Endothelial cell of umbilical vein (primary cell): Measurements from ENCODE around the gene INTS6L. TPM values are rescaled to one million over a fixed set of nuclear protein-coding genes. Genes with fewer than 3 reads are reported as not detected.
"Not testable (repeated sequence)": the region's sequence is repeated elsewhere in the genome, so short reads cannot be mapped to it uniquely, and the experiment has no call there.

ENCODE experiments used
- BruUV-seq: library from RNA; stranded (reverse); fragments of 400-500 nt; replicated peaks from 2 replicates; lab custom pipeline; 2021; lab: Mats Ljungman, UMichigan
- CTCF ChIA-PET: fragments of 300-600, 350-600 bp; sonication (Branson Sonifier 250); formaldehyde crosslinking; loops from one replicate; lab custom pipeline; 2021; ENCODE audit warnings: antibody characterized with exemption, inconsistent platforms; lab: Charles Lee
- POLR2A ChIA-PET: fragments of 300-600, 350-600 bp; sonication (Branson Sonifier 250); formaldehyde crosslinking; loops from one replicate; lab custom pipeline; 2021; ENCODE audit warnings: antibody characterized with exemption, inconsistent platforms; lab: Charles Lee
- DNase-seq: peaks from one replicate; pipeline ENCODE4 v3.0.0-alpha.2; 2011; ENCODE audit warnings: low read depth, low spot score
- FAIRE-seq: peaks from 2 replicates; lab custom pipeline; 2011; peaks lifted over from hg19 to GRCh38; lab: Jason Lieb, UNC
- H2AFZ ChIP-seq: 2 replicates; pipeline ENCODE4 v1.6.0; 2012; ENCODE audit warnings: low read depth, low read length, control low read depth, inconsistent platforms
- H3K27ac ChIP-seq: 2 replicates; pipeline ENCODE4 v1.5.1; 2011; ENCODE audit warnings: low read depth, mild to moderate bottlenecking, control low read depth, low read length, moderate library complexity; ENCODE audit not compliant: insufficient read depth
- H3K27me3 ChIP-seq, 2 experiments: 2 replicates each; pipeline versions ENCODE4 v1.6.0 to v1.6.1; 2011; ENCODE audit warnings: low read length in 2 of 2, mixed read lengths in 1 of 2; ENCODE audit not compliant: control insufficient read depth in 2 of 2, insufficient read depth in 2 of 2
- H3K36me3 ChIP-seq, 2 experiments: 2 replicates in 1 of 2; 3 replicates in 1 of 2; pipeline ENCODE4 v1.5.1; 2011; ENCODE audit warnings: low read length in 2 of 2, mild to moderate bottlenecking in 1 of 2, moderate library complexity in 1 of 2; ENCODE audit not compliant: control insufficient read depth in 2 of 2, insufficient read depth in 2 of 2; ENCODE audit errors: extremely low read depth in 1 of 2
- H3K4me1 ChIP-seq: 3 replicates; pipeline ENCODE4 v1.5.1; 2011; ENCODE audit warnings: mild to moderate bottlenecking, low read length; ENCODE audit not compliant: control insufficient read depth, insufficient read depth; ENCODE audit errors: extremely low read depth
- H3K4me2 ChIP-seq: 2 replicates; pipeline ENCODE4 v1.6.1; 2011; ENCODE audit warnings: low read length, control low read depth, mixed read lengths; ENCODE audit not compliant: insufficient read depth
- H3K4me3 ChIP-seq, 3 experiments: fragments of 200-600 bp in 1 of 3; sonication (generic), shearing (Covaris generic) in 1 of 3; replicated peaks in 1 of 3; 2 replicates each; pipeline ENCODE4 v1.5.1; 2011 to 2016; ENCODE audit warnings: control low read depth in 3 of 3, low read length in 3 of 3, mild to moderate bottlenecking in 2 of 3, inconsistent platforms in 1 of 3, low read depth in 1 of 3, moderate library complexity in 1 of 3; ENCODE audit not compliant: insufficient read depth in 1 of 3
- H3K79me2 ChIP-seq: 2 replicates; pipeline ENCODE4 v1.6.0; 2012; ENCODE audit warnings: low read length, inconsistent platforms; ENCODE audit not compliant: control insufficient read depth, insufficient read depth
- H3K9ac ChIP-seq: replicated peaks from 2 replicates; pipeline ENCODE3; 2011; ENCODE audit warnings: low read length, control low read depth; ENCODE audit not compliant: insufficient read depth; ENCODE audit errors: extremely low read depth
- H3K9me1 ChIP-seq: replicated peaks from 3 replicates; pipeline ENCODE4 v1.6.0; 2011; ENCODE audit warnings: mild to moderate bottlenecking, low read length; ENCODE audit not compliant: control insufficient read depth, insufficient read depth; ENCODE audit errors: extremely low read depth
- H3K9me3 ChIP-seq: replicated peaks from 2 replicates; pipeline ENCODE4 v1.5.1; 2012; ENCODE audit warnings: low read length, inconsistent platforms; ENCODE audit not compliant: control insufficient read depth, insufficient read depth
- H4K20me1 ChIP-seq: replicated peaks from 2 replicates; pipeline ENCODE3; 2011; ENCODE audit warnings: mild to moderate bottlenecking, low read length; ENCODE audit not compliant: control insufficient read depth, insufficient read depth; ENCODE audit errors: extremely low read depth
- CTCF ChIP-seq, 2 donors: IDR thresholded peaks; 1 replicate in 1 of 2; 2 replicates in 1 of 2; pipeline ENCODE4 v1.5.1; 2011; ENCODE audit warnings: low read length in 2 of 2, mild to moderate bottlenecking in 2 of 2, moderate library complexity in 2 of 2, control low read depth in 1 of 2, inconsistent platforms in 1 of 2, low read depth in 1 of 2; ENCODE audit not compliant: insufficient read depth in 1 of 2; ENCODE audit errors: extremely low read depth in 1 of 2
- EZH2 ChIP-seq: IDR thresholded peaks from 2 replicates; pipeline ENCODE4 v1.6.1; 2012; ENCODE audit warnings: borderline replicate concordance, low read depth, mild to moderate bottlenecking, moderate library complexity, low read length, inconsistent platforms; ENCODE audit not compliant: severe bottlenecking
- FOS ChIP-seq: IDR thresholded peaks from 2 replicates; pipeline ENCODE4 v1.6.1; 2011; ENCODE audit warnings: mild to moderate bottlenecking, low read length, moderate library complexity, borderline replicate concordance; ENCODE audit not compliant: insufficient read depth
- GATA2 ChIP-seq: IDR thresholded peaks from 2 replicates; pipeline ENCODE4 v1.7.0; 2011; ENCODE audit warnings: low read depth, mild to moderate bottlenecking, moderate library complexity, mixed read lengths, low read length; ENCODE audit not compliant: insufficient read length, insufficient read depth
- JUN ChIP-seq: IDR thresholded peaks from 2 replicates; pipeline ENCODE4 v1.6.1; 2011; ENCODE audit warnings: borderline replicate concordance, low read depth; ENCODE audit not compliant: insufficient read length, insufficient read depth
- MAX ChIP-seq: IDR thresholded peaks from 2 replicates; pipeline ENCODE4 v1.6.1; 2011; ENCODE audit not compliant: insufficient read depth, insufficient read length
- MYC ChIP-seq: IDR thresholded peaks from one replicate; pipeline ENCODE4 v1.6.1; 2011; ENCODE audit warnings: mild to moderate bottlenecking, low read depth, low read length
- POLR2A ChIP-seq: IDR thresholded peaks from 2 replicates; pipeline ENCODE4 v1.6.1; 2012; ENCODE audit warnings: low read depth, mild to moderate bottlenecking, control low read depth, low read length
- POLR2AphosphoS5 ChIP-seq: IDR thresholded peaks from 2 replicates; pipeline ENCODE4 v1.6.1; 2012; ENCODE audit warnings: low read depth, mild to moderate bottlenecking, control low read depth, low read length, moderate library complexity; ENCODE audit not compliant: insufficient read depth
- dilution Hi-C: fragments of 300-500 bp; cut with MboI; formaldehyde crosslinking; loops from one replicate; pipeline ENCODE4 v1.15.0; 2019; ENCODE audit warnings: low sequenced_read_pairs; ENCODE audit not compliant: extremely low pct_ligation_motif_present
- intact Hi-C: fragments of 100-400 bp; cut with micrococcal nuclease; formaldehyde crosslinking; loops from one replicate; pipeline ENCODE4 v1.10.0; 2022
- polyA plus RNA-seq, 4 experiments: library from polyadenylated mRNA; depleted of rRNA in 3 of 4; stranded (reverse) in 3 of 4; unstranded in 1 of 4; fragments of >200 nt; gene quantifications; 2 replicates each; pipeline versions ENCODE4 v1.2.1 to v1.2.3, GENCODE V29; 2011 to 2012; ENCODE audit warnings: missing spikeins in 1 of 4
- total RNA-seq: library from RNA; stranded (reverse); gene quantifications from 2 replicates; pipeline ENCODE4 v1.2.3, GENCODE V29; 2021

The INTS6L gene
- total and polyA plus RNA-seq, 2 donors (not counting 3 experiments of a cell fraction or from before 2014, with no cell fraction given), result 5.2 to 7.5 TPM

GRCh38 chrX:135624408-135625204, 104.1 kb downstream of the INTS6L start:
- H3K9me3 ChIP-seq, BruUV-seq, H3K27me3 ChIP-seq, H3K9me1 ChIP-seq, dilution Hi-C loops, H3K27ac ChIP-seq, H2AFZ ChIP-seq, H3K36me3 ChIP-seq, H3K4me1 ChIP-seq, FAIRE-seq, H3K79me2 ChIP-seq, POLR2A ChIA-PET, H3K4me2 ChIP-seq, H4K20me1 ChIP-seq, CTCF ChIA-PET, DNase-seq, H3K4me3 ChIP-seq, H3K9ac ChIP-seq: not testable (repeated sequence)
- intact Hi-C loops, result loop anchor here (5.0 kb wide), 1 partner anchor 308 kb away; no protein-coding TSS in a partner anchor

- Histone ChIP-seq H3K27ac (no peak overlapping the region), H4K20me1 (no peaks in the 10 kb centered on the region), H3K4me2 (no peak overlapping the region), H3K79me2 (no peaks in the 10 kb centered on the region), H3K27me3 (no peaks in the 10 kb centered on the region), H2AFZ (no peak overlapping the region), H3K4me1 (no peaks in the 10 kb centered on the region), H3K9ac (no peak overlapping the region), H3K9me1 (no peaks in the 10 kb centered on the region), H3K9me3 (no peaks in the 10 kb centered on the region), H3K36me3 (no peaks in the 10 kb centered on the region), H3K4me3 (no peak overlapping the region)
- intact Hi-C loops (loop anchor here (5.0 kb wide), 1 partner anchor 306 kb away; no protein-coding TSS in a partner anchor), dilution Hi-C loops (no loop called here)
- FAIRE-seq (no peak), DNase-seq (peak; percentile 1)
- TF ChIP-seq POLR2A (no peak), CTCF (IDR thresholded peaks at IDR 0.05; ENCODE audit: extremely low read depth in 1 of 2, insufficient read depth in 1 of 2, low read depth in 1 of 2, low read length in 2 of 2) (no peak), MAX (no peak), FOS (no peak), POLR2AphosphoS5 (no peak), GATA2 (no peak), EZH2 (no peak), JUN (no peak), MYC (no peak)
- POLR2A ChIA-PET, result no interaction called here
- no TSS peak for BruUV-seq
- CTCF ChIA-PET, result interaction anchor here (0.7 to 1.4 kb wide), 2 partner anchors 9 to 15 kb away, joined by 3 read pairs; no protein-coding TSS in a partner anchor
Measured at GRCh38 chrX:135625995-135626394, 105.5 kb downstream of the INTS6L start.
